ENCODE measurements around the gene ARID3C.

- TF ChIP-seq POLR2A (IDR thresholded peaks at IDR 0.05; ENCODE audit: low read length) (no peak), GATA1 (IDR thresholded peaks at IDR 0.05; ENCODE audit: low read depth, low read length) (no peak)
Observed at GRCh38 chr9:34615132-34615531, 13.7 kb downstream of the ARID3C start.
